ENCODE measurements around the gene MRPL21.

Gene MRPL21

DNA sequence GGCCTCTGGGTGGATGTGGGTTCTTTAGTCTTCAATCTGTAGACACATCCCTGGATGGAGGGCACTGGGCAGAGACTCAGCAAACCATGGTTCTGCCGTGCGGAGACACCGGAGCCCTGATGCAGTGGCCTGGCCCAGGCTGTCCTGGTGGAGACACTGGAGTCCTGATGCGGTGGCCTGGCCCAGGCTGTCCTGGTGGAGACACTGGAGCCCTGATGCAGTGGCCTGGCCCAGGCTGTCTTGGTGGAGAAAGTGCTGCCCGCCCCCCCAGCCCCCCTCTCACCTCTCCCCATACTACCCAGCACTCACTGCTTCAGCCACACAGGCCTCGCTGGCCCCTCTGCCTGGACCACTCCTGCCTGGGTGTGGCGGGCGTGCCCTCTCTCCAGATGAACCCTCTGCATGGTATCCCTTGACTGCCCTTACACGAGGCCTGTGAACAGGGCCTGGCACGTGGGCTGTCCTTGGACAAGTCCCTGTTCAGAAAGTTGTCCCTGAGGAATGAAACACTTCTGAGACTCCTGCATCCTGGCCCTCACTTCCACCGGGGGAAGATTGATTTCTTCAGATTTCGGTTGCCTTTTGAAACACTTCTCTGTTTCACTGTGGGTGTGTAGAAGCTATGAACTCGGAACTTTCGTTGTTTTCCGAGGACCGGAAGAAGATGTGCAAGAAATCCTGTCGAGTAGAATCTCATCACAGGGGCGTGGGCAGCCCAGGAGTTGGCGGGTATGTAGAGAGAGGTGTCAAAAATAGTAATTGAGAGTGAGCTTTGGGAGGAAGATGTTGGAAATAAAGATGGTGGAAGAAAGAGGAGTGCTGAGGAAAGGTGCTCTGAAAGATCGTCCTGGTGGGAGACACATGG is 26.3 kb upstream of the MRPL21 start:
- Histone ChIP-seq H3K9me3 (replicated peaks; ENCODE audit: insufficient read depth, low read length) (no peaks in the 10 kb centered on the region), H3F3A (ENCODE audit: insufficient read depth, low read length) (no peaks in the 10 kb centered on the region), H2AFZ (ENCODE audit: low read length) (no peak overlapping the region), H3K36me3 (replicated peaks; ENCODE audit: insufficient read depth, low read length) (no peaks in the 10 kb centered on the region; the same call in none of the 2 replicates), H3K4me3 (ENCODE audit: low read length) (no peak overlapping the region), H4K20me1 (ENCODE audit: insufficient read depth, low read length) (no peaks in the 10 kb centered on the region), H3K4me2 (ENCODE audit: low read depth, low read length) (no peak overlapping the region), H3K27ac (ENCODE audit: low read length) (no peak overlapping the region), H3K9me2 (replicated peaks; ENCODE audit: insufficient read depth, low read length) (no peaks in the 10 kb centered on the region), H3K27me3 (replicated peaks; ENCODE audit: insufficient read depth, low read length) (no peaks in the 10 kb centered on the region), H3K4me1 (ENCODE audit: low read length) (0 out of 2 replicates have a peak, but pooled peaks cover 4% of the 10 kb centered on the region), H3K79me2 (ENCODE audit: low read length) (no peaks in the 10 kb centered on the region), H3K9ac (ENCODE audit: low read length) (no peak overlapping the region)
- DNase-seq = no peak
- no peak for TF ChIP-seq EZH2phosphoT487 (IDR thresholded peaks at IDR 0.05; ENCODE audit: low read length)
- no peak for TF ChIP-seq CTCF (IDR thresholded peaks at IDR 0.05; ENCODE audit: low read length)
- TF ChIP-seq EZH2 (optimal IDR thresholded peaks at IDR 0.05; ENCODE audit: low read depth, low read length) = no peak

GRCh38 chr11:68929135-68929534 is 25.5 kb upstream of the MRPL21 start:
- Histone ChIP-seq H4K20me1 (ENCODE audit: insufficient read depth, low read length) (no peaks in the 10 kb centered on the region), H3K9ac (ENCODE audit: low read length) (no peak overlapping the region), H3K9me2 (replicated peaks; ENCODE audit: insufficient read depth, low read length) (no peaks in the 10 kb centered on the region), H3K27ac (ENCODE audit: low read length) (no peak overlapping the region), H3K4me2 (ENCODE audit: low read depth, low read length) (no peak overlapping the region), H2AFZ (ENCODE audit: low read length) (no peak overlapping the region), H3K4me3 (ENCODE audit: low read length) (no peak overlapping the region), H3K9me3 (replicated peaks; ENCODE audit: insufficient read depth, low read length) (no peaks in the 10 kb centered on the region), H3K36me3 (replicated peaks; ENCODE audit: insufficient read depth, low read length) (no peaks in the 10 kb centered on the region; the same call in none of the 2 replicates), H3K4me1 (ENCODE audit: low read length) (0 out of 2 replicates have a peak, but pooled peaks cover 4% of the 10 kb centered on the region), H3K27me3 (replicated peaks; ENCODE audit: insufficient read depth, low read length) (no peaks in the 10 kb centered on the region), H3F3A (ENCODE audit: insufficient read depth, low read length) (no peaks in the 10 kb centered on the region), H3K79me2 (ENCODE audit: low read length) (no peaks in the 10 kb centered on the region)
- TF ChIP-seq CTCF (IDR thresholded peaks at IDR 0.05; ENCODE audit: low read length) (no peak), EZH2phosphoT487 (IDR thresholded peaks at IDR 0.05; ENCODE audit: low read length) (no peak), EZH2 (optimal IDR thresholded peaks at IDR 0.05; ENCODE audit: low read depth, low read length) (no peak)
- DNase-seq = no peak

GRCh38 chr11:68928136-68928880 is 24.7 kb upstream of the MRPL21 start:
- no peaks in the 10 kb centered on the region for H3K79me2 ChIP-seq (ENCODE audit: low read length)
- H3K9me3 ChIP-seq (replicated peaks; ENCODE audit: insufficient read depth, low read length) = no peaks in the 10 kb centered on the region
- no peak overlapping the region for H3K4me2 ChIP-seq (ENCODE audit: low read depth, low read length)
- H3K27me3 ChIP-seq (replicated peaks; ENCODE audit: insufficient read depth, low read length) = no peaks in the 10 kb centered on the region
- no peak overlapping the region for H3K9ac ChIP-seq (ENCODE audit: low read length)
- H3F3A ChIP-seq (ENCODE audit: insufficient read depth, low read length) = no peaks in the 10 kb centered on the region
- no peak overlapping the region for H3K4me3 ChIP-seq (ENCODE audit: low read length)
- H3K27ac ChIP-seq (ENCODE audit: low read length) = no peak overlapping the region
- H3K4me1 ChIP-seq (ENCODE audit: low read length) = 0 out of 2 replicates have a peak, but pooled peaks cover 4% of the 10 kb centered on the region
- H2AFZ ChIP-seq (ENCODE audit: low read length) = no peak overlapping the region
- H4K20me1 ChIP-seq (ENCODE audit: insufficient read depth, low read length) = no peaks in the 10 kb centered on the region
- TF ChIP-seq CTCF (IDR thresholded peaks at IDR 0.05; ENCODE audit: low read length) (no peak), EZH2 (optimal IDR thresholded peaks at IDR 0.05; ENCODE audit: low read depth, low read length) (no peak), EZH2phosphoT487 (IDR thresholded peaks at IDR 0.05; ENCODE audit: low read length) (no peak)
- H3K9me2 ChIP-seq (replicated peaks; ENCODE audit: insufficient read depth, low read length) = no peaks in the 10 kb centered on the region
- no peak for DNase-seq
- H3K36me3 ChIP-seq (replicated peaks; ENCODE audit: insufficient read depth, low read length) = peaks cover 5% of the 10 kb centered on the region

All from MM.1S (cell line).